Measurements from ENCODE around the gene CTXND2. TPM values are rescaled to one million over a fixed set of nuclear protein-coding genes. Genes with fewer than 3 reads are reported as not detected.

The CTXND2 gene
- total and polyA plus RNA-seq, 2 of the 8 experiments (the other 6 are each of a cell fraction or from before 2014, with no cell fraction given), result not detected

- no peak for TF ChIP-seq RNF2 (IDR thresholded peaks at IDR 0.05; ENCODE audit: borderline replicate concordance, low read depth, low read length, missing control alignments, poor library complexity, severe bottlenecking)
- no peak for TF ChIP-seq CHD7 (IDR thresholded peaks at IDR 0.05; ENCODE audit: insufficient replicate concordance, low read length)
- TF ChIP-seq BRCA1 (IDR thresholded peaks at IDR 0.05; ENCODE audit: low read depth, low read length), result no peak
- no peak for TF ChIP-seq CHD2 (IDR thresholded peaks at IDR 0.05; ENCODE audit: low read length)
- TF ChIP-seq BCL11A (IDR thresholded peaks at IDR 0.05; ENCODE audit: low read depth in 2 of 2, low read length in 2 of 2), result no peak
Measured at GRCh38 chr1:150925080-150925479, 38.1 kb downstream of the CTXND2 start (continued).

All from H1 (cell line).